HG02852 (cell line): ENCODE data around the gene VPS13D.
A peak's percentile ranks its signal among the peaks of the same experiment; 100 is the strongest.

ENCODE experiments used
- ATAC-seq: cut with Tn5 transposase; IDR thresholded peaks from one replicate; pipeline ENCODE4 v1.9.1; 2021; ENCODE audit warnings: mild to moderate bottlenecking, moderate library complexity; ENCODE audit not compliant: unreplicated experiment

Gene VPS13D, protein sequence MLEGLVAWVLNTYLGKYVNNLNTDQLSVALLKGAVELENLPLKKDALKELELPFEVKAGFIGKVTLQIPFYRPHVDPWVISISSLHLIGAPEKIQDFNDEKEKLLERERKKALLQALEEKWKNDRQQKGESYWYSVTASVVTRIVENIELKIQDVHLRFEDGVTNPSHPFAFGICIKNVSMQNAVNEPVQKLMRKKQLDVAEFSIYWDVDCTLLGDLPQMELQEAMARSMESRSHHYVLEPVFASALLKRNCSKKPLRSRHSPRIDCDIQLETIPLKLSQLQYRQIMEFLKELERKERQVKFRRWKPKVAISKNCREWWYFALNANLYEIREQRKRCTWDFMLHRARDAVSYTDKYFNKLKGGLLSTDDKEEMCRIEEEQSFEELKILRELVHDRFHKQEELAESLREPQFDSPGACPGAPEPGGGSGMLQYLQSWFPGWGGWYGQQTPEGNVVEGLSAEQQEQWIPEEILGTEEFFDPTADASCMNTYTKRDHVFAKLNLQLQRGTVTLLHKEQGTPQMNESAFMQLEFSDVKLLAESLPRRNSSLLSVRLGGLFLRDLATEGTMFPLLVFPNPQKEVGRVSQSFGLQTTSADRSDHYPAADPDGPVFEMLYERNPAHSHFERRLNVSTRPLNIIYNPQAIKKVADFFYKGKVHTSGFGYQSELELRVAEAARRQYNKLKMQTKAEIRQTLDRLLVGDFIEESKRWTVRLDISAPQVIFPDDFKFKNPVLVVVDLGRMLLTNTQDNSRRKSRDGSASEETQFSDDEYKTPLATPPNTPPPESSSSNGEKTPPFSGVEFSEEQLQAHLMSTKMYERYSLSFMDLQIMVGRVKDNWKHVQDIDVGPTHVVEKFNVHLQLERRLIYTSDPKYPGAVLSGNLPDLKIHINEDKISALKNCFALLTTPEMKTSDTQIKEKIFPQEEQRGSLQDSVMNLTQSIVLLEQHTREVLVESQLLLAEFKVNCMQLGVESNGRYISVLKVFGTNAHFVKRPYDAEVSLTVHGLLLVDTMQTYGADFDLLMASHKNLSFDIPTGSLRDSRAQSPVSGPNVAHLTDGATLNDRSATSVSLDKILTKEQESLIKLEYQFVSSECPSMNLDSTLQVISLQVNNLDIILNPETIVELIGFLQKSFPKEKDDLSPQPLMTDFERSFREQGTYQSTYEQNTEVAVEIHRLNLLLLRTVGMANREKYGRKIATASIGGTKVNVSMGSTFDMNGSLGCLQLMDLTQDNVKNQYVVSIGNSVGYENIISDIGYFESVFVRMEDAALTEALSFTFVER (N-terminal part only)

DNA sequence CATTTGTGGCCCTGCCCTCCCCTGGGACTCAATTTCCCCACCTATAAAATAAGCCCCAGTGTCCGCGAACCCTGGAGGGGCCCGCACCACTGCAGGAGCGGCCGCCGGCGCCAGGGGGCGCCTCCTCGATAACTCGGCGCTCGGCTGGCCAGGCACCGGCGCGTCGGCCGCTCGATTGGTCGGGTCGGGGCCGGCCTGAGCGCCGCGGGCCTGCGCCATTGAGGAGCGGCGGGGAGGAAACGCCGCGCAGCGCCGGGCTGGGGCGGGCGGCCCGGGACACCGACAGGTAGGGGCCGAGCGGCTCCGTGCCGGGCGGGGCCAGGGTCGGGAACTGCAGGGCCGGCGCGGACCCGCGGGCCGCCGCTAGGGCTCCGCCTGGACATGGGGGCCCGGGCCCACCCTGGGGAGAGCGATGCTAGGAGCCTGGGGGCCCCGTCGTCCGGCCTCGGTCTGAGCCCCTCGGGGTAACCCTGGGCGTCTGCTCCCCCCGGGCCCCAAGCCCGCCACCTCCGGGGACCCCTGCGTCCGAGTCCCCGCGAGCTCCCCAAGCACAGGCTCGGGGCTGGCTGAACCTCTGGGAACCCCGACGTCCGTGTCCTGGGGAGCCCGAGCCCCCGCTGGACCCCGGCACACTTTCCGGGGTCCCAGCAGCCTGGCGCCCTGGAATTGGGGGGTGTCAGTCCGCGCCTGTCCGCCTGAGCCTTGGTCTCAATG is at the start of gene VPS13D:
Gene VPS13D, plus strand, starts transcription at position 196 of the 714 bp plus-strand sequence. CDS start 4,237 bp downstream, outside the sequence.
- peak; percentile 73 for ATAC-seq

DNA sequence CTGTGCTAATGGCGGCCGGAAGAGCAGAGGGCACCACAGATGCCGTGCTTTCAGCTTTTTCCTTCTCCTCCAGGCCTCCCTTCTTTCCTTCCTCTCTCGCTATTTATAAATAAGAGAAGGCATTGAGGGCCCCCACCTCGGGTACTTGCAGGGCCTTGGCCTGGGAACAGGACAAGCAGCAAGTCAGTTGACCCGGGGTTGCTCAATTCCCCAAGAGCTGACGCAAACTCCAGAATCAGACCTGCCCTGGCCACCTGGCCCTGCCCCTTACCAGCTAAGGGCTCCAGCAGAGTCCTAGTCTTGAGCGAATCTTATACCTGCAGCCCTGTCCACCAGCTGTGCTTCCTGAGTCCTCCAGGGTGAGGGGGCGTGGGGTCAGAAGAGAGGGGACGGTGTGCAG is 49.5 kb upstream of the VPS13D start:
- ATAC-seq, result no peak

DNA sequence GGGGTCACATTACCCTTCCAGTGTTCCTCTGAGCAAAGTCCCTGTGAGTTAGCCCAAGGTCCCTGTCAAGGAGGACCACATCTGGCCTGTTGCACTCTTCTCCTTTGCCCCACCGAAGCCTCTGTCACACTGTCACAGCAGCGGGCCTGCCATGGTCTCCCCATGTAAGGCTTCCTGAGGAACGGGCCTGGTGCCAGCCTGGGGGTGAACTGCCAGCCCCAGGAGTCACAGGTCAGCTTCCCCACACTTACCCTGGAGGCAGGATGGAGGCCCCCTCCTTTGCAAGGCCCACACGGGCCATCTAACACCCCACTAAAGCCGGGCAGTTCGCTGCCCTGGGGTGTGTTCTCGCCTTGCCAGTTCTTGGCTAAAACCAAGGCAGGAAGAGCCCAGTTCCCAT is 48.9 kb upstream of the VPS13D start:
- ATAC-seq, result no peak

DNA sequence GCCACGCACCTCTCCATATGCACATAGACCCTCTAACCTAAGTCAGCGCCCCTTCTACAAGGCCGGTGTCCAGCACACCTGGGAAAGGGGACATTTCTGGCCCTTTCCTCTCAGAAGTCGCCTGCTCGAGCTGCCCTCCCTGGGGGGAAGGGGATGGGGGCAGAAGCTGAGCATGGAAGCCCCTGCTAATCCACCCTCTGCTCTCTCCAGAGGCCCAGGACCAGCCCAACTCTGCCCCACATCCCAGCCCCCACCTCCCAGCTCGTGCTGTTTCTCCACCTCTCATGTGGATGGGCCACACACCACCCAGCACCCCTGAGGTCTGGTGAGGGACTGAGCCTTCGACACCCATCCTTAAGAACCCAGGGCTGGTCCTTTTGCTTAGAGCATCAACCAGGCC is 48.3 kb upstream of the VPS13D start:
- no peak for ATAC-seq

DNA sequence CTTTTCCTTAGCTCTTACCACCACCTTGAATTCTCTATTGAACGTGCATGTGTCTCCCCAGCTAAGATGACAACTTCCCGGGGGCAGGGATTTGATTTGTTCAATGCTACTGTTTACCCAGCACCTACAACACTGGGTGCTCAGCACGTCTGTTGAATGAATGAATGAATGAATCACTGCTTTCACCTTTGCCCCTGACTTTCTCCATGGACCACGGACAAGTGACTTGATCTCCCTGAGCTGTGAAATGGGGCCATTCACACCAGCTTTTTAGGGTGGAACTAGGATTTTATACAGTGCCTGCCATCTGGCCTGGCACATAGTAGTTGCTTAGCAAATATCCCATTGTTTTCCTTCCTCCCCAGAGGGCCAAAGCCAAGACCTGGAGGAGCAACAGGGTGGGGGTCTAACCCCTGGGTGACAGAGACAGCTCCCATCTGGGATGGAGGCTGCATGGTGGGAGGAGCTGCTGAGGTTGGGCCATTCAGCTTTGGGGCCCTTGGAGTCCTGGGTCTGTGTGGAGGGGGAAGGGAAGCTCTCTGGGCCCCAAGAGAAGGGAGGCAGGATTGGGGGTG is 47.3 kb upstream of the VPS13D start:
- no peak for ATAC-seq

DNA sequence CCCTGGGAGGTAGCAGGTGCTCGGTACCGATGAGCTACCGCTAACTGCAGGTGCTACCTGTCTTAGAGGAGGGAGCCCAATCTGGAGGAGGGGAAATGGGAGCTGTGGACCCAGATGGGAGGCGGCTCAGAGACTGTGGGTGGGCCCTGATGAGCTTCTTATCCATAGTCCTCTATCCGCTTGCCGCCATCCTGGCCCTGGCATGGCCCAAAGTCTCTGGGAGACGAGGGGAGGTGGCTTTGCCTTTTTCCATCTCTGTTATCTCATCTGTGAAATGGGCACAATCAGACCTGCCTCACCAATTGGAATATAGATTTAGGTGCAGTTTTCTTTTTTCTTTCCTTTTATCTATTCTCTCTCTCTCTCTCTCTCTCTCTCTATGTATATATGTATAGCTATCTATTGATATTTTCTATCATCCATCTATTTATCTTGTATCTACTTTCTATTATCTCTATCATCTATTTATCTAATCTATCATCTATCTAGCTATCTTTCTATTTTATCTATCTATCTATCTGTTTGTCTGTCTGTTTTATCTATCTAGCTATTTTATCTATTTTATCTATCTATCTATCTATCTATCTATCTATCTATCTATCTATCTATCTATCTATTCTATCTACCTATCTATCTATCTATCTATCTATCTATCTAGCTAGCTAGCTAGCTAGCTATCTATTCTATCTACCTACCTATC is 46.6 kb upstream of the VPS13D start:
- ATAC-seq, result no peak

DNA sequence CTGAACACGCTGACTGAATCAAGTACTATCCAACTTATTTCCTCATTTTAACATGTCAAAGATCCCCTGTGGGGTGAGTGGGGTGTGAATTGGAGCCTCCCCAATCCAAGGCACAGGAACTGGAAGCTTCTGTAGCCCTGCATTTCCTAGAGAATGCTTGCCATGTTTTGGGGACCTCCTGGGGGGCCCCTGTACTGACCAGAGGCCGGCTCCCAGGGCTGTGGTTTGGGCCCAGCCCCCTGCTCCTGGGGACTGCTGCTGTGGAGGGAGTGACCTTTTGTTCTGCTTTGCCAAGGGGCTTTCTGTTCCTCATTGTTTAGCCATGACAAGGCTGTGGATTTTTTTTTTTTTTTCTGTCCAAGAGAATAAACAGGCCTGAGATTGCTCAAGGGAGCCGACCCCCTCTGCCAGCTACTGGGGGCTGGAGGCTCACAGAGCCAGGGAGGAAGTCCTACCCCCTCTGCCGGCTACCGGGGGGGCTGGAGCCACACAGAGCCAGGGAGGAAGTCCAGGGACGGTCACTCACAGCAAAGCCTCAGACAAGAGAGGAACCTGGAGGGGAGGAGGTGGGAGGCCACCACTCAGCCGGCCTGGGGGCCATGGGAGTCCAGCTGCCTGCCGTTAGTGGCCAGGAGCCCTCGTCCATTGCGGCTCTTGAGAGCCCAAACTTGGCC is 45.7 kb upstream of the VPS13D start:
- no peak for ATAC-seq

DNA sequence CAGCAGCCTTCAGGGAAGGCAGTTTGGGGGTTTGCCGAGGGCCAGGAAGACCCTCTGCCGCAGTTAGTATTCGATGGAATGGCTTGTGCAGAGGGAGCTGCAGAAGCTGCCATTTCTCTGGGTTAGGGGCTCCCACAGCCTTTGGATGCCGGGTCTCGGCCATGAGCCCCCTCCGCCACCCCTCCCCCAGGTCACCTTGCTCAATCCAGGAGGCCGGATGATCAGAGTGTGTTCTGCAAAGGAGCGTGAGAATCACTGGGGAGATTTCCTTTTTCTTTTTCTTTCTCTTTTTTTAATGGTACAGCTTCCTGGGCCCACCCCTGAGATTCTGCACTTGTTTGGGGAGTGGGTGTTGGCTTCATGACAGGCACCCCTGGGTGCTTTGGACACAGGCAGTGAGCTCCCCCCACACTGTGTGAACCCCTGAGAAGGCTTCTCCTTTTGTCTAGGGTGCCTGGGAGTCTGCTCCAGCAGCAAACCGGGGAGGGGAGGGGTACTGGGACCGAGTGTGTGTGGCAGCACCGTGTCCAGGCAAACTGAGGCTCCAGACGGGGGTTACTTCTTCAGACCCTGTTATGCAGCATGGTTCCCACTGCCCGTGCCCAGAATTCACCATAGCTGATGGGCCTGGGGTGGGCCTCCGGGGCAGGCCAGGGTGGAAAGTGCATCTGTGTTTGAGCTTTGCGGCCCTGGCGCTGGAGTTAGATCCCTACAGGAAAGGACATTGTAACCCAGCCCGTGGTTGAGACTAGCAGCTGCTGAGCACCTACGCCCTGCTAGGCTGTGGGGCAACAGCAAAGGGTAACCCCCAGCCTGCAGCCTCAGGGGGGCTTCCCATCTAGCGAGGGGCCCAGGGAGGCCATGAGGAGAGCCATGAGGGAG is 44.6 kb upstream of the VPS13D start:
- ATAC-seq, result no peak

DNA sequence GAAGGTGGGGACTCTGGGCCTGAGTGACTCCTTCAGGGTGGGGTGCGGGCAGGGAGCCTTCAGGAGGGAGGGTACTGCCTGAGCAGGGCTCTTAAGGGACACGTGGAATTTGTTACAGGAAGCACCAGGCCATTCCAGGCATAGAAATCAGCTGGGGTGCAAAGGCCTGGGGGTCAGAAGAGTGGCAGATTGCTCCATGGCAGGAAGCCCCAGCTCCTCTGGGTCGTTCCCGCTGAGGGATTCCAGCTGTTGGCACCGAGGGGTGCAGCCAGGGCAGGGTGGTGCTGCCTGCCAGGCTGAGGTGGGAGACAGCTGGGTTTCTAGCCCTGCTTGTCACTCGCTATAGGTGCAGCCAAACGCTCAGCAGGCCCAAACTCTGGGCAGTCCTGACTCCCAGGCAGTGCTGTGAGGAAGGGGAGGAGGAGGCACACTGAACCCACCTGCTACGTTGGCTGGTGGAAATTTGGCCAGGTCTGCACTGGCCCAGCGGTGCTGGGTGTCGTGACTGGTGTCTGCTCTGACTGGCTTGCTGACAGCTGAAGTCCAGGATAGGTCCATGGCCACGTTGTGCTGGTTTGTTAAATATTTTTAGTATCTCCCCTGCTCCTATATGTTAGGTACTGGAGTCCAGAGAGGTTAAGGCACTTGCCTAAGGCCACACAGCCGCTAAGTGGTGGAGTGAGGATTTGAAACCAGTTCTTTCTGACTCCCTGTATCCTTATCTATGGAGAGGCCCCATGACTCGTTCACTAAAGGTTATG is 43.7 kb upstream of the VPS13D start:
- no peak for ATAC-seq

DNA sequence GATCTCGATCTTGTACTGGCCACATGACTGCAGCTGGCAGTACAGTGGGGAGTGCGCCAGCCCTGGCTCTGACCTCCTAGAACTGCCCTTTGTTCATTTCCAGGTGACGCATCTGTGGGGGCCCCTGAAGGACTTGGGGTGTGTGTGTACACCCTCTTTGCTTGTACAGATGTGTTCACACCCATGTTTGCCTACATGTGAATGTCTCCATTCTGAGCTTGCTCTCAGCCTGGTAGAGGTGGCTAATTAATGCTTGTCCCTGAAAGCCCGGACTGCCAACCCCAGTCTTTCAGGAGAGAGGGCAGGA is 43.2 kb upstream of the VPS13D start:
- no peak for ATAC-seq

DNA sequence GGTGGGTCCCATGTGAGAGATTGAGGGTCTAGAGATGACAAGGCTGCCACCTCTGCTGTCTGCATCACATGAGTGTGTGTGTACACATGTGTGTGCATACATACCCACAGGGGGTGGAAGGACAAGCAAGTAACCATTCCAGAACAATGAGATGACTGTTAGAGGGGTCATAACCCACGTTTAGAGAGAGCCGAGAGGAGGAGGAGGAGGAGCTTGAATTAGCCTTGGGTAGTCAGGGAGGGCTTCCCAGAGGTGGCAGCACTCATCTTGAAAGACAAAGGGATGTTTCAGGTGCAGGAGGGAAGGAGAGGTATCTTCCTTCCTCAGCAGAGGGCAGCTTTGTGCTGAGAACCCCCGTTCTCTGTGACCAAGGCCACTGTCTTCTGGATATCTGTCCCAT is 41.7 kb upstream of the VPS13D start:
- no peak for ATAC-seq

DNA sequence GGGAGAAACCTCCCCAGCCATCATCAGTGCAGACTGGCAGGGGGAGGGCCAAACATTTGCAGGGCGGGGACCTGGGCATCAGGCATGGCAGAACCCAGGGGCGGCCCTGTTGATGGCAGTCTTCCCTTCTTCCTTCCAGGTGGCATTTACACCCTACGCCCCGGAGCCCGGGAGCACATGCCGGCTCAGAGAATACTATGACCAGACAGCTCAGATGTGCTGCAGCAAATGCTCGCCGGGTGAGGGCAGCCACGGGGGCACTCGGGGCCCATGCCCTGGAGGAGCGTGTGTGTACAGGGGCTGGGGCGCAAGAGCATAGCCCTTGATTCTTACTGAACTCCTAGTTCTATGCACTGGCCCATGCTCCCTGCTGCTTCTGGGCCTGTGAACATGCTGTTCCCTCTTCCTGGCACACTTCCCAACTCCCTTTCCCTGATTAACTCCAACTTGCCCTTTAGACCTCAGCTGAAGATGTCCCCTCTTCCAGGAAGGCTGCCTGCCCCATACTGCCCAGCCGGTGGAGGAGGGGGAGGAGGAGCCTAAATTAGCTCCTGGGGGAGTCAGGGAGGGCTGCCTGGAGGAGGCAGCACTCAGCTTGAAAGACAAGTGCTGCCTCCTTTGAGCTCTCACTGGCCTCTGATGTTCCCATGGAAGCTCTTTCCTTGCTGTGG is 41.0 kb upstream of the VPS13D start:
- ATAC-seq, result no peak

DNA sequence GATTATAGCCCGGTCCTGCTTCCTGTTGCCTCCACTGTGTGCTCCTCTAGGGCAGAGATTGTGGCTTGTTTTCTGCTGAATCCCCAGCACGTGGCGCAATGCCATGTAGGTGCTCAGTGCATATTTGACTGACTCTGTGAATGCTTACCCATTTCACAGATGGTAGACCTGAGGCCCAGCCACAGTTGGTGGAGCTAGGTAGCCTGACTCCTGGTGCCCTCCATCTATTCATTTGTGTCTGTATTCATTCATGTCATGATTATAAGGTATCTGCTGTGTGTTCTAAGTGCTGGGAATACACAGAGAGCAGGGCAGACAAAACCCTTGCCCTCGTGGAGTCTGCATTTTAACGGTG is 40.5 kb upstream of the VPS13D start:
- ATAC-seq, result no peak

DNA sequence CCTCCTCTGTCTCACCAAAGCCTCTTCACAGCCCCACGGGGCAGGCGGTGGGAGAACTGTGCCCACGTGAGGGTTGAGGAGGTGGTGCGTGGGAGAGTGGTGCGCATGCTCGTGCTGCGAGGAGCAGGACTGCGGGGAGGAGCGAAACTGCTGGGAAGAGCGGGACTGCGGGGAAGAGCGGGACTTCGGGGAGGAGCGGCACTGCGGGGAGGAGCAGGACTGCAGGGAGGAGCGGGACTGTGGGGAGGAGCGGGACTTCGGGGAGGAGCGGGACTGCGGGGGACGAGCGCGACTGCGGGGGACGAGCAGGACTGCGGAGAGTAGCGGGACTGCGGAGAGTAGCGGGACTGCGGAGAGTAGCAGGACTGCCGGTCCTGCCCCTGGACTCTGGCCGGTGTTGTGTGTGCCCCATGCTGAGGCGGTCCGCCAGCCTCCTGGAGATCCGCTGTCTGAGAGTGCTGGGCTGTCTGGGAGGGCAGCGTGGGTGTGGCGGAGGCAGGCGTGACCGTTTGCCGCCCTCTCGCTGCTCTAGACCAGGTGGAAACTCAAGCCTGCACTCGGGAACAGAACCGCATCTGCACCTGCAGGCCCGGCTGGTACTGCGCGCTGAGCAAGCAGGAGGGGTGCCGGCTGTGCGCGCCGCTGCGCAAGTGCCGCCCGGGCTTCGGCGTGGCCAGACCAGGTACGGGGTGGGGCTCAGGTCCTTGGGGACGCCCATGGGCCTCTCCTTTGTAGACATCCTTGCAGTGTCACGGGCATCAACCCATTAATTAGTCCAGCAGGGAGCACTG is 38.4 kb upstream of the VPS13D start:
- no peak for ATAC-seq

DNA sequence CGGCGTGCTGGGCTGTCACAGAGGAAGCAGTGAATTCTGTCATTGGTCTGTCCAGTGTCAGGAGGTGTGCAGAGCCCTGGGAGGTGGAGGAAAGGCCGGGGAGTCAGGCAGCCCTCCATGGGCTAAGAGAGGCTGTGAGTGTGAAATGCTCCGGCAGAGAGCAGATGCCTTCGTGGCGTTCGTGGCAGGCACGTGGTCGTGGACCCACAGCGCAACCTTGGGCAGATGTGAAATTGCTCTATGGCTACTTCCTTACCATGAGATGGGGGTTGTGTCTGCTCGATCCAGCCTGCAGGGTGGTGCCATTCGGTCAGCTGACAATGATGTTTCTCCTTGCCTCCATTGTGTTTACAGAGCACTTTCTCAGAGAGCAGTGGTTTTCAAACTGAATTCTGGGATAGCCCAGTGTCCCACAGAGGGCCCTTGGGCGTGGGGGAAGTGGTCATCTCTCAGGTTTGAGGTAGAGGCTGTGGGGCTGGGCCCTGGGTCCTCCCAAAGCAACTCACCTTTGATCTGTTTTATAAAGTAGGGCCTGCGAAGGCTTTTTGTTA is 35.1 kb upstream of the VPS13D start:
- ATAC-seq, result no peak

DNA sequence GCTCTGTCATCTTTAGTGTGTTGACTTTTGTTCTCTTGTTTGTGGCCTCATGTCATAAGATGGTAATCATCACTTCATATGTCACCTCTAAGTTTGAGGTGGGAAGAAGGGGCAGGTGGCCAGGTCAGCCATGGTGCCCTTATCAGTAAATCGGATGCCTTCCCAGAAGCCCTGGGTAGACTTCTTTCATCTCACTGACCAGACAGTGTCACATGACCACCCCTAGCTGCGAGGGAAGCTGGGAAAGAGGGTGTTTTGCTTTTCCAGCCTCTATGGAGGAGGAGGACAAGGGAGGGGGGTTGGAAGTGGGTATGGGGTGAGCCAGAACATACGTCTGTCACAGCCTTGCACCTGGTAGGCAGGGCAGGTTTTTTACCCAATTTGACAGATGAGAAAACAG is 34.4 kb upstream of the VPS13D start:
- ATAC-seq, result no peak
